NB4 (cell line): Measurements from ENCODE around the gene OR2J2.
"Not testable (repeated sequence)": the region's sequence is repeated elsewhere in the genome, so short reads cannot be mapped to it uniquely, and the experiment has no call there.

Experiments
- DNase-seq: peaks from one replicate; pipeline ENCODE4 v3.0.0; 2010; ENCODE audit warnings: low read depth
- H3K4me3 ChIP-seq: one replicate; pipeline ENCODE4 v1.5.1; 2011; ENCODE audit warnings: mild to moderate bottlenecking, low read depth, low read length, moderate library complexity
- CTCF ChIP-seq: IDR thresholded peaks from one replicate; pipeline ENCODE4 v1.5.1; 2012; ENCODE audit warnings: low read depth, low read length
- MAX ChIP-seq: IDR thresholded peaks from 2 replicates; pipeline ENCODE4 v1.6.1; 2011; ENCODE audit warnings: low read depth, low read length
- MYC ChIP-seq: IDR thresholded peaks from 2 replicates; pipeline ENCODE4 v1.6.1; 2011; ENCODE audit warnings: low read depth, low read length
- POLR2A ChIP-seq: IDR thresholded peaks from 2 replicates; pipeline ENCODE4 v1.6.1; 2011; ENCODE audit warnings: mild to moderate bottlenecking; ENCODE audit not compliant: insufficient read length; ENCODE audit errors: extremely low read depth

OR2J2 gene

DNA sequence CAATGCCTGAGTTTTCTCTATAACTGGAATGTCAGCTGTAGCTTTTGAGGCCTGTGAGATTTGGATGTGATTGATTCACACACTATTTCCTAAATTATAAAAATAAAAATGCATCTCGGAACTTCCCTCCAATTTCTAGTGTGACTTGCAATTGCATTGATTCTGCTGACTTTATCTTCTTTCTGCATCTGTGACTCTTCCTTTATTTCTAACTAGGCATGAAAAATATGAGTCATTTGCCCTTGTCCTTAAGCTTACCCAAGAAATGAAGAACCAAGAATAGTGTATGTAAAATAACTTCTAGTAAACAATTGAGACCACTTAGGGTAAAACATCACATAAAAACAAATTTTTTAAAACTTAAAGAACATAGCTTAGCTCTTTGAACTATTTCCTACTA is 12.9 kb downstream of the OR2J2 start:
- TF ChIP-seq CTCF (no peak), MYC (no peak), POLR2A (no peak), MAX (no peak)
- no peak overlapping the region for H3K4me3 ChIP-seq
- DNase-seq, result no peak

GRCh38 chr6:29188659-29189058 is 18.0 kb downstream of the OR2J2 start:
- not testable (repeated sequence) for DNase-seq, H3K4me3 ChIP-seq

DNA sequence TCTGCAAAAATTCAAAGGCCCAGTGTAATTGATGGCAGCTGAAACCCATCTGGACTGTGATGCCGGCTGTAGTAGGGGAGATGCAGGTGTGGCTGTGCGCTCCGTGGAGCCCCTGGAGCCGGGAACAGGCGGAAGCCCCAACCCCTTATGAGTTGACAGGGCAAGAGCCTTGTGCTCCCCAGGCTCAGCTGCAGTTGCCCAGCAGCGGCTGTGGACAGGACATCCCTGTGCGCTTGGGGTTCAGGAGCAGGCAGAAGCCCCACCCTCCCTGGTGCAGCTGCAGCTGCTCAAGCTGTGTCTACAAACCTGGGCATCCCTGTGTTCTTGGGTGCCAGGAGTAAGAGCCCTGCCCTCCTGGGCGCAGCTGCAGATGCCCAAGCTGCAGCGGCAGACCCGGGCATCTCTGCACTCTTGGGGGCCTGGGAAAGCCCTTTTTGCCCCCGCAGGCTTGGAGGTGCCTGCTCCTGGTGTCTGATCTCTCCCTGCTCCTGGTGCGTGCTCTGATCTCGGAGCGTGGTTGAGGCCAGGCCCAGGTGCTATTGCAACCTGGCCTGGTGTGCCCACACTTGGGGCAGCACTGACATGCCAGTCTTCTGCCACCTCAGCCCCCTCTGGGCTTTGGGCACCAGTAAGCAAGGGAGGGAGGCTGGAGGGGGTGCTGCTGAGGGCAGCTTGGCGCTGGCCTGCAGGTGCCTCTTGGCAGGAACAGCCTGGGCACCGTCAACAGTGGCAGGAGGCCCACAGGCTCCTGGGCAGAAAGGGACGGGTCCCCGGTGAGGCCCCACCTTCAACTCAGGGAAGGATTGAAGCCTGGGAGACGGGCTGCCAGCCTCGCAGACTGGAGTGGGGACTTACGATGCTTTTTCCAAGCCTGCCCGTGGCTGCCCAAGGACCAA is 30.3 kb downstream of the OR2J2 start:
- no peak overlapping the region for H3K4me3 ChIP-seq
- TF ChIP-seq POLR2A (no peak), MYC (no peak), CTCF (no peak)
- no peak for DNase-seq

DNA sequence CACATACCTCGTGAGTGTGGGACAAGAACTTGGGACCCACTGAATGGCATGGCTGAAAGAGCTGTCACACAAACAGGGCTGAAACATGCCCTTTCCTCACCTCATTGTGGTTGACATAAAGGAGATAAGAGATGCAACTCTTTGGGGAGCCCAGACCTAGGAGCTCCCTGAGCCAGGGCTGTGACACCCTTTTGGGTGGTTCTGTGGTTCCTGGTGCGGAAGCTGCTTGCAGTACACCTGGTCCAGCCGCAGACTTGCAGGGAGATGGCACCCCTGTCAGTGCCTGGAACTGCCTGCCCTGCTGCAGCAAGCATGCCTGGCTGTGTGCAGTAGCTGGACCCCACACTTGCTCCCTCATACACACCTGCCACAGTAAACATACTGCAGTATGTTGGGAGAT is 31.3 kb downstream of the OR2J2 start:
- H3K4me3 ChIP-seq, result no peak overlapping the region
- TF ChIP-seq CTCF (no peak), MAX (no peak), MYC (no peak), POLR2A (no peak)
- no peak for DNase-seq

DNA sequence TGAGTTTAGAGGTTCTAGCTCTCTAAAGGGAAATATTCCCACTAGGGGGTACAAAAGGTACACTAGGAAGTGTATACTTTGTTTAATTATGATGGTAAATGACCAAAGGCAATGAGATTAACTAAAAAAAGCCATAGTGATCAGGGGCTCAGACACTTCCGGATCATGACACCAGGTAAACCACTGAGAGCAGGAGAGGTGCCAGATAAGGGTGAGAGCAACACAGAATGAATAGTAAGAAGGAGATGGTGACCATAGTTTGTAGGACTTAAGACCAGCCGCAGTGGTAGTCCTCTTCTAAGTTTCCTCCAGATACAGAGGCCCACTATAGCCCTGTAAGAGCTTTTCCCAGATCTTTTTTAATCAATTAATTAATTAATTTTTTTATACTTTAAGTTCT is 40.8 kb downstream of the OR2J2 start:
- TF ChIP-seq CTCF, result no peak
- TF ChIP-seq POLR2A, result no peak
- TF ChIP-seq MAX, result no peak
- TF ChIP-seq MYC, result no peak
- no peak for DNase-seq
- no peak overlapping the region for H3K4me3 ChIP-seq

DNA sequence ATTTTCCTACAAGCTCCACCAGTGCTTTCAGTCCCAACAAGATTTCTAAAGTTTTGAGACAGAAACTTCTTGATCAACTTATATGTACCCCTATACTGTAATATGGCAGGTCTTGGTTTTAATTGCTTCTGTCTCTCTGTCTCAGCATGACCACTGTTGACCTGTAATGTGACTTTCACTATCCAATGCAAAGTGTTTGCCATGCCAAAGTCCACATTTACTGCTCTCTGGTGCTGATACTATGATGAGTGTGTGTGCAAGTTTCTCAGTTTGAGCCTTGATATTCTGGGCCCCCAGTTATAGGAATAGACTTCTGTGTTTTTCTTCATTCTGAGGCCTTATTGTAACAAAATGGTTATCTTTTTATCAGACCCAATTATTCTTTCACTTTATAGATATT is 45.8 kb downstream of the OR2J2 start:
- no peak for DNase-seq
- TF ChIP-seq POLR2A, result no peak
- no peak for TF ChIP-seq MYC
- no peak for TF ChIP-seq CTCF
- TF ChIP-seq MAX, result no peak
- no peak overlapping the region for H3K4me3 ChIP-seq

DNA sequence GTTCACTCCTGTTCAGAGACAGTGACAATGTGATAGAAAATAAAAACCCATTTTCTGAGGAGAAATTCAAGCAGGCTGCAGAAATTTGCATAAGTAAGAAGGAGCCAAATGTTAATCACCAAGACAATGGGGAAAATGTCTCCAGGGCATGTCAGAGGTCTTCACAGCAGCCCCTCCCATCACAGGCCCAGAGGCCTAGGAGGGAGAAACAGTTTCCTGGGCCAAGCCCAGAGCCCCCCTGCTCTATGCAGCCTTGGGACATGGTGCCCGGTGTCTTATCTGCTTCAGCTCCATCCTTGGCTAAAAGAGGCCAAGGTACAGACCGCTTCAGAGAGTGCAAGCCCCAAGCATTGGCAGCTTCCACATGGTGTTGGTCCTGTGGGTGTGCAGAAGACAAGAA is 46.5 kb downstream of the OR2J2 start:
- H3K4me3 ChIP-seq, DNase-seq: not testable (repeated sequence)

- DNase-seq, H3K4me3 ChIP-seq: not testable (repeated sequence)
These were observed 47.3 kb downstream of the OR2J2 start for GRCh38 chr6:29218056-29218455.
